Measurements from ENCODE around the gene APP.

The APP gene

DNA sequence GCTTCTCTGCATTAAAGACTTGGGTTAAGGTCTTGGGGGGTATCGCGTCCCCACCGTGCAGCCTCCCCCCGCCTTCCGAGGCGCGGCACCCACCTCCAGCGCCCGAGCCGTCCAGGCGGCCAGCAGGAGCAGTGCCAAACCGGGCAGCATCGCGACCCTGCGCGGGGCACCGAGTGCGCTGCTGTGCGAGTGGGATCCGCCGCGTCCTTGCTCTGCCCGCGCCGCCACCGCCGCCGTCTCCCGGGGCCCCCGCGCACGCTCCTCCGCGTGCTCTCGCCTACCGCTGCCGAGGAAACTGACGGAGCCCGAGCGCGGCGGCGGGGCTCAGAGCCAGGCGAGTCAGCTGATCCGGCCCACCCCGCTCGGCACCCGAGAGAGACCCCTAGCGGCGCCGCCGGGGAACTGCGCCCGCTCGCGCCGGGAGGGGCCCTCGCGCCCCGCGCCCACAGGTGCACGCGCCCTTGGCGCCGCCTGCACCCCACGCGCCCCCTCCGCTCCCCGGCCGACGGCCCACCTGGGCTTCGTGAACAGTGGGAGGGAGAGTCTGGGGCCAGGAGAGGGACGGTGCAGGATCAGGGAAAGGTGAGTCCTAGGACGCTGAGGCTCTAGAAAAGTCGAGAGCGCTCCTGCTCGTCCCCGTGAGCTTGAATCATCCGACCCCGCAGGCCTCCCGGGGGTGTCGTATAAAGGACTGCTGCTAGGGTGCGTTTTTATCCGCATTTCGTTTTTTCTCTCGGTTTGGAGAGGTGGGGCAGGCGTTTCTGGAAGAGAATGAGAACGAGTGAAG is at the start of gene APP:
TSS of gene APP (minus strand) at position 300 of the 787 bp plus-strand sequence. CDS start at position 150, 150 bp downstream.
- DNase-seq, result peak; percentile 24 to 37

GRCh38 chr21:26212220-26212619 is 41.6 kb upstream of the APP start:
- no peak for DNase-seq

GRCh38 chr21:26210614-26211013 is 40.0 kb upstream of the APP start:
- DNase-seq, result no peak

- DNase-seq, result no peak
These were observed 36.5 kb upstream of the APP start for GRCh38 chr21:26207021-26207420.

DNA sequence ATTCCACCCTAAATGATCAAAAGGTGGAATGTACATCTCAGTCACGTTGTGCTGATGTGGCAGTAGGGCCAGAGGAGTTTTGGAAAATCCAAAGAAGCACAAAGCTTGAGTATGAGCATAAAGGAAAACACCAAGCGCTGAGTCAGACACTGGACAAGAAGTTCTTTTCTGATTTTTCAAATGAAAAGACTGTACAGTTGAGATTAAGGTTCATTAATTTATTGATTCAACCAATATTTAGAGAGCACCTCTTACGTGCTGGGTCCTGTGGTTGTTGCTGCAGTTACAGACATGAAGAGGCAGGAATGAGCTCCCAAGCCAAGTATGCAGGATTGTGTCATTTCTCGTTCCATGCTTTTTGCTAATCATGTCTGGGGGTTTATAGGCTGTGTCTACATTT is 28.9 kb upstream of the APP start:
- no peak for DNase-seq

GRCh38 chr21:26195708-26196107 is 25.1 kb upstream of the APP start:
- no peak for DNase-seq

DNA sequence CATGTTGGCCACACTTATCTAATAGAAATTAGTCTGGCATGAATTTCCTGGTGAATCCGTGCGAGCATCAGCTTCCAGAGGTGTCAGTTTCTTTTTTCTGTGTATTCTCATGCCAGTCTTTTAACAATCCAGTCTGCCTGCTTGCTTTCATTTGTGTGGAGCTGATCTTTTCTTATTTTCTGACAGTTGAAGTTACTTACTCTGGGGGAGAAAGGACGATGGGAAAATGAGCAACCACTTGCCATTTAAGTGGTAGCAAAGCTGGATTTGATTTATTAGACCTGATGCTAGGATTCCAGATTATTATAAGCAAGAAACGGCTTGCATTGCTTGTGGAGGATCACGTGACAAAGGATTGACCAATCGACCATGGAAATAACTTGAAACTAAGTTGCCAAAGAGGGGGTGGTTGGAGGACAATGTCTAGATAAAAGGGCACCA is 24.3 kb upstream of the APP start:
- DNase-seq, result no peak

- no peak for DNase-seq
These were observed 23.8 kb upstream of the APP start for GRCh38 chr21:26194326-26194725.

DNA sequence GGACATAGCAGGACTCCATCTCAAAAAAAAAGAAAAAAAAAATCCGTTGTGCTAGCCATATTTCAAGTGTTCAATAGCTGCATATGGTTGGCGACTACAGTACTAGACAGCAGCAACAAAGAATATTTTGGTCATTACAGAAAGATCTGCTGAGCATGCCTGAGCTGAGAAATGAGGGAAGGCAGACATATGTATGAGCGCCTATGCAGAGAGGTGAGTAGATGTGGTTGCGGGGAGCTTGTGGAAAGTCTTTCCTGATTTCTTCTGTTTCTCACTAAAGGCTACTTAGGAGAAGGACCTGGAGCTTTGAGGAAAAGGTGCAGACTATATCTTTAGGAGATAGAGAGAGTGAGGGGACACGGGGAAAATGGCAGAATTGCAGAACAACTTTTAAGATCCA is 21.0 kb upstream of the APP start:
- DNase-seq, result no peak

DNA sequence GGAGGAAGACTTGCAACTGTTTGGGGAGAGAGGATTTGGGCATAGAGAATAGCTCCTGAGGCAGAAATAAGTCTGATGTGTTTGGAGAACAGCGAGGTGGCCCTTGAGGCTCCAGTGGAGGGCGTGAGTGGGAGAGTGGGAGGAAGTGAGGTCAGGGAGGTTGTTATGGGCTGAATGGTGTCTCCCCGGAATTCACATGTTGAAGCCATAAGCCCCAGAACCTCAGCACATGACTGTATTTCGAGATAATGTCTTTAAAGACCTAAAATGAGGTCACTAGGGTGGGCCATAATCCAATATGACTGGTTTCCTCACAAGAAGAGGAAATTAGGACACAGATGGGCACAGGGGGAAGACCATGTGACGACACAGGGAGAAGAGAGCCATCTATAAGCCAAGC is 17.9 kb upstream of the APP start:
- DNase-seq, result no peak

DNA sequence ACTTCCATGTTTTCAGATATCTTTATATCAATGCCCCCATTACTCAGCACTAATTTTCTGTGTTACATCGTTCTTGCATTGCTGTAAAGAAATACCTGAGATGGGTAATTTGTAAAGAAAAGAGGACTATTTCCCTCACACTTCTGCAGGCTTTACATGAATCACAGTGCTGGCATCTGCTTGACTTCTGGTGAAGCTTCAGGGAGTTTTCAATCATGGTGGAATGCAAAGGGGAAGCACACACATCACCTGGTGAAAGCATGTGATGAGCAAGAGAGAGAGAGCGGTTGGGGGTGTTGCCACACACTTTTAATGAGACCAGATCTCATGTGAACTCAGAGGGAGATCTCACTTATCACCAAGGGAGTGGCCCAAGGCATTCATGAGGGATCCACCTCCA is 14.9 kb upstream of the APP start:
- no peak for DNase-seq

DNA sequence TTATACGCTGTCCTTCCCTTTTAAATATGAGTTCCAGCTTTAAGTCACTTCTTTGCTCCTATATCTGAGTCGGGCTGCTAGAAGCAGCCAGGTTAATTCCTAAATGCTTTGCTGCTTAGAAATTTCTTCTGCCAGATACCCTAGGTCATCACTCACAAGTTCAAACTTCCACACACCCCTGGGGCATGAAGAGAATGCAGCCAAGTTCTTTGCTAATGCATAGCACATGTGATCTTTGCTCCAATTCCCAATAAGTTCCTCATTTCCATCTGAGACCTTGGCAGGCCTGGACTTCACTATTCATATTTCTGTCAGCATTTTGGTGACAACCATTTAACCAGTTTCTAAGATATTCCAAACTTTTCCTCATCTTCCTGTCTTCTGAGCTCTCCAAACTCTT is 14.5 kb upstream of the APP start:
- DNase-seq, result no peak

GRCh38 chr21:26179501-26179900 is 8.9 kb upstream of the APP start:
- DNase-seq, result no peak

DNA sequence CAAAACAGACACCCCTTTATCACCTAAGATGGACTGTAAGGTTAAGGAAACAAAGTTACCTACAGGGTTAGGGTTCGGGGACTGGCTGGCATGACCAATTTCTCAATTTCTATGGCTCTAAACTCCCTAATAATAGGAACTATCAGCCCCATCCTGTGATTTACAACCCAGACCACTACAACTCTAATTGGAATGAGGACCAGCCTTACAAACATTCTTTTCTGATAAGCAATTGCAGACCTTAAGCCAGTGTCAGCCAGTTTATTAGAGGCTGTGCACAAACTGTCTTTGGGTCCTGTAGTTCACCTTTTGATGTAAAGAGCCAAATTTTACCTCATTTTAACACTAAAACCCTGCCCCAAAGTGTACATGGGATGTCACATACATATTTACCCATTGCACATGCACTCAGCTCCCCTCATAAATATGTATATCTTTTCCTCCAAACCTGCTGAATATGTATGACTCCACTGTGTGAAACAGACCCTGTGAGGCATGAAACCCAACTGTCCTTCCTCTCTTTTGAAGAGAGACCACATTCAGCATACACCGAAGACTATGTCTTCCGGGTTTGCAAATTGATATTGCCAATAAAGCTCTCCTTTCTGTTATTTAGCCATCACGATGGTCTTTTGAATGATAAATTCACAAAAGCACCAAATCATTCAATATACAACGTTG is 7.3 kb upstream of the APP start:
- DNase-seq, result no peak

GRCh38 chr21:26177187-26177586 is 6.6 kb upstream of the APP start:
- DNase-seq, result no peak

GRCh38 chr21:26171258-26172100 is 909 bp upstream of the APP start:
- no peak for DNase-seq

DNA sequence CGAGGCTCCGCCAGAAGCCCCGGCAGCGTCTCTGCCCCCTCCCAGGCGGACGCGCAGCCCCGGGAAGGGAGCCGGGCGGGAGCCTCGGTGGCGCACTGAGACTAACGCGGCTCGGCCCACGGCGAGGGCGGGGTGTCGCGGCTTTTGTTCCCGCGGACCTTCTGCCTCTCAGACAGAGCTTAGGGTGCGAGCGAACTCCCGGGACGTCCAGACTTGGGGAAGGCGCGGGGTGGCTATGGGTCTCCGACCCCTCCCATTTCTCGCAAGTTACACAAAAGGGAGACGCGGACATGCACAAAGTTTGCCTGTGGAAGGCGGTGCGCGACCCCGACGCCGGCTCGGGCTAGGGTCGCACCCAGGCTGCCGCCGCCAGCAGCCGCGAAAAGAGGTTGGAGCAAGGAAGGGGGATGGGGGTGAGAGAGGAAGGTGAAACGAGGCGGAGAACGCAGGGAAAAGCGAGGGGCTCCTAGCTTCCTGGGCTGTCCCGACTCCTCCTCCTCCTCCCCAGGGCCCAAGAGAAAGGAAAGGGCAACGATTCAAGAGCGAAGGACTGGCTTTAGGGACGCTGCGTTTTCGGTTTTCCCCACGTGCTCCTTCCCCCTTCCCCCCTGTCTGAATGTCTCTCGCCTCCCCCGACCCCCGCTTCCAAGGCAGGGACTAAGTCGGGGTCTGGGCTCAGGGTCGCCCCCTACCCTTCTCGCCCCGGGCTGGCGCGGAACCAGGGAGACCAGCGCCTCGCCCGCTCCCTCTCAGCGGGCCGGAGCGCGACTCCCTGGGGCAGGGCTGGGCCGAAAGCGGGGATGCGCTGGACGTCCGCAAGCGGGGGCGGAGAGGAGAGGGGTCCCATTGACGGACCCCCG is 729 bp downstream of the APP start:
- peak; percentile 4 to 61 for DNase-seq

DNA sequence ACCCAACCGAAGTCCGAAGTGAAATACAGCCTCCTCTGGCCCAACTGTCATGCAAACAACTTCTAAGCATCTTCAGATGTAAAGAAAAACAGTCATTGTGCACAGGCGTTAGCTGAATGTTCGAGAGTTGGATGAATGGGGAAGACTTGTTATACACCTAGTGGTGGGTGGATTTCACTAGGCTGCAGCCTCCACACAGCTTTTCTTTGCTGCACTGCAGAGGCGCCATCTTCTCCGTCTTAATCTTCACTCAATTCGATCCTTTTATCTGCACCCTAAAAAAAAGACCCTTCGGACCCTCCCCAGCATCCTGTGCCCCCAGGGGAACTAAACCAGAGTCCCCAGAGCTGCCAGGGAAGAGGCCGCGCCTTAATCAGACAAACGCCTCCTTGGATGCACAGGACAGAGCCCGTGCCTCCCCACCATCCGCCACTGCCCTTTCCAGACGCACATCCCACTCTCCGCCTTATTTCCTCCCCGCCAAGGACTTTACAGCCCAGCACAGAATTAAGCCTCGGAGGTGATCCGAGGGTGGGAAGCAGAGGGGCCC is 1.4 kb downstream of the APP start:
- peak; percentile 3 to 77 for DNase-seq

GRCh38 chr21:26168371-26168770 is 2.2 kb downstream of the APP start:
- no peak for DNase-seq

- no peak for DNase-seq
These were observed 3.0 kb downstream of the APP start for GRCh38 chr21:26167593-26167992.

DNA sequence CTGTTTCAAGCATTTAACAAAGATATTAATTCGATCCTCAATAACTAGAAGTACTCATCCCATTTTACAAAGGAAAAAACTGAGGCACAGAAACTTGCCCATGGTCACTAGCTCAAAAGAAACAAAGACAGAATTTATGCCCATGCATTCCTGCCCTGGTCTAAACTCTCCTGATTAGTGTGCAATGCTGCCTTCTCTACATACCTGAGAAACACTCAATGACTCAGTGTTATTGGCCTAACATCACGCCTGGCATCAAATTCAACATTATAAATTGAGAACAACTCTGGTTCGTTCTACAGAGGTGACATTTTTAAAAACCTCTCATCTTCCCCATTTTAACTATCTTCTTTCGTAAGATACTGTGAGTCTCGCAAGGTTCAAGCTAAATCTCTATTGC is 5.2 kb downstream of the APP start:
- no peak for DNase-seq

DNA sequence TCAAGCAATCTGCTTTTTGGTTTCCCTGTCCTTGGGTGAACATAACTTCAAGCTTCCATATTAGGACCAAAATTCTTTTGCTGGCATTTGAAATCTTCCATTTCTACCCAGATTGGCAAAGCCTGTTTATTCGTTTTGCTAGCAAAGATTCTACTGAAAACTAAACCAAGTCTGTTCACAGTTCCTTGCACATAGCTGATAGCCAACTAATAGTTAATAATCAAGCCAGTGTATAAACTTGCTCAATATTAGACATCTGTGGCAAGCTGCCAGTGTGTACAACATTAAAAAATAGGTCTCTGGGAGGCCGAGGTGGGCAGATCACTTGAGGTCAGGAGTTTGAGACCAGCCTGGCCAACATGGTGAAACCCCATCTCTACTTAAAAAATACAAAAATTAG is 6.3 kb downstream of the APP start:
- DNase-seq, result no peak
